Cardiac fibroblast (primary cell): ENCODE results near the gene LHX1.
A peak's percentile ranks its signal among the peaks of the same experiment; 100 is the strongest.

Source experiments
- DNase-seq, 2 donors: peaks; one replicate each; pipeline versions ENCODE4 v3.0.0 to v3.0.0-alpha.2; 2010; ENCODE audit warnings: low read depth in 2 of 2
- H3K4me3 ChIP-seq, 2 donors: replicated peaks in 1 of 2; 1 replicate in 1 of 2; 2 replicates in 1 of 2; pipeline ENCODE4 v1.5.1; 2011; ENCODE audit warnings: low read depth in 2 of 2, low read length in 2 of 2, mild to moderate bottlenecking in 2 of 2, moderate library complexity in 1 of 2
- CTCF ChIP-seq: IDR thresholded peaks from one replicate; pipeline ENCODE4 v1.5.1; 2011; ENCODE audit warnings: low read depth, mild to moderate bottlenecking, low read length, inconsistent platforms

Gene LHX1

GRCh38 chr17:36937001-36937958 is at the start of gene LHX1:
Gene LHX1, plus strand, starts transcription at chr17:36937475. Its CDS starts 723 bp downstream, at chr17:36938198.
- DNase-seq: peak in 1 of 2 donors; percentile 16
- peak within 1 kb of the TSS in 1 of 2 donors; percentile 22 for H3K4me3 ChIP-seq
- no peak for TF ChIP-seq CTCF

- no peak for TF ChIP-seq CTCF
- no peak overlapping the region for H3K4me3 ChIP-seq
- no peak for DNase-seq
Measured at GRCh38 chr17:36888236-36888951, 48.9 kb upstream of the LHX1 start.

GRCh38 chr17:36889770-36890349 is 47.4 kb upstream of the LHX1 start:
- TF ChIP-seq CTCF: no peak
- DNase-seq: no peak
- no peak overlapping the region for H3K4me3 ChIP-seq

GRCh38 chr17:36890398-36891168 is 46.7 kb upstream of the LHX1 start:
- TF ChIP-seq CTCF: no peak
- DNase-seq: no peak
- H3K4me3 ChIP-seq: no peak overlapping the region

GRCh38 chr17:36892112-36892838 is 45.0 kb upstream of the LHX1 start:
- TF ChIP-seq CTCF: no peak
- H3K4me3 ChIP-seq: no peak overlapping the region
- no peak for DNase-seq
